Neural progenitor cell (in vitro differentiated cells): ENCODE measurements around the gene UCK2. TPM values are rescaled to one million over a fixed set of nuclear protein-coding genes. Genes with fewer than 3 reads are reported as not detected.
A peak's percentile ranks its signal among the peaks of the same experiment; 100 is the strongest.

ENCODE experiments used
- DNase-seq: peaks from one replicate; pipeline ENCODE4 v3.0.0-alpha.2; 2016; ENCODE audit warnings: low spot score
- H2AFZ ChIP-seq: fragments of 200-600 bp; sonication (generic); replicated peaks from 2 replicates; pipeline ENCODE4 v1.6.1; 2016; ENCODE audit warnings: antibody characterized with exemption
- H3F3A ChIP-seq: fragments of 200-600 bp; sonication (generic); 2 replicates; pipeline ENCODE4 v1.6.1; 2016; ENCODE audit warnings: antibody characterized with exemption, low read depth
- H3K27ac ChIP-seq: fragments of 200-600 bp; sonication (generic); 2 replicates; pipeline ENCODE4 v1.5.1; 2016; ENCODE audit warnings: mild to moderate bottlenecking
- H3K27me3 ChIP-seq: fragments of 200-600 bp; sonication (generic); 2 replicates; pipeline ENCODE4 v1.6.1; 2016; ENCODE audit warnings: mild to moderate bottlenecking, moderate library complexity
- H3K36me3 ChIP-seq: fragments of 200-600 bp; sonication (generic); 2 replicates; pipeline ENCODE4 v1.5.1; 2016
- H3K4me1 ChIP-seq: fragments of 200-600 bp; sonication (generic); 2 replicates; pipeline ENCODE4 v1.6.1; 2016; ENCODE audit warnings: mixed run types
- H3K4me2 ChIP-seq: fragments of 200-600 bp; sonication (generic); 2 replicates; pipeline ENCODE4 v1.6.1; 2016
- H3K4me3 ChIP-seq: fragments of 200-600 bp; sonication (generic); 2 replicates; pipeline ENCODE4 v1.5.1; 2016
- H3K79me2 ChIP-seq: fragments of 200-600 bp; sonication (generic); 2 replicates; pipeline ENCODE4 v1.6.1; 2016; ENCODE audit warnings: low read depth
- H3K9ac ChIP-seq: fragments of 200-600 bp; sonication (generic); 2 replicates; pipeline ENCODE4 v1.6.1; 2016
- H3K9me3 ChIP-seq: fragments of 200-600 bp; sonication (generic); 2 replicates; pipeline ENCODE4 v1.5.1; 2016; ENCODE audit warnings: low read depth
- H4K20me1 ChIP-seq: fragments of 200-600 bp; sonication (generic); 2 replicates; pipeline ENCODE4 v1.6.1; 2016; ENCODE audit warnings: low read depth
- H3K27ac Mint-ChIP-seq: 3 replicates; pipeline ENCODE4 v1.8.0; 2021; ENCODE audit warnings: mixed read lengths
- H3K27me3 Mint-ChIP-seq: 2 replicates; pipeline ENCODE4 v1.8.0; 2022; ENCODE audit warnings: low read depth, mild to moderate bottlenecking, inconsistent platforms, moderate library complexity, mixed read lengths; ENCODE audit not compliant: insufficient read depth
- H3K36me3 Mint-ChIP-seq: 3 replicates; pipeline ENCODE4 v1.8.0; 2021; ENCODE audit warnings: mixed read lengths
- H3K4me1 Mint-ChIP-seq: 3 replicates; pipeline ENCODE4 v1.8.0; 2021; ENCODE audit warnings: mixed read lengths
- H3K4me3 Mint-ChIP-seq: 3 replicates; pipeline ENCODE4 v1.8.0; 2021; ENCODE audit warnings: mild to moderate bottlenecking, moderate library complexity, mixed read lengths
- H3K9me3 Mint-ChIP-seq: 3 replicates; pipeline ENCODE4 v1.8.0; 2020; ENCODE audit warnings: mixed read lengths
- CTCF ChIP-seq: fragments of 200-600 bp; sonication (generic); IDR thresholded peaks from 2 replicates; pipeline ENCODE4 v1.5.1; 2017; ENCODE audit warnings: antibody characterized with exemption, mild to moderate bottlenecking
- EZH2 ChIP-seq: fragments of 200-600 bp; sonication (generic); IDR thresholded peaks from 2 replicates; pipeline ENCODE4 v1.6.1; 2017; ENCODE audit warnings: antibody characterized with exemption, mild to moderate bottlenecking, moderate library complexity
- EZH2phosphoT487 ChIP-seq: fragments of 200-600 bp; sonication (generic); IDR thresholded peaks from 2 replicates; pipeline ENCODE4 v1.6.1; 2017; ENCODE audit warnings: antibody characterized with exemption
- total RNA-seq: library from RNA; depleted of rRNA; stranded (reverse); fragments of >200 nt; gene quantifications from 2 replicates; pipeline ENCODE4 v1.2.3, GENCODE V29; 2015; ENCODE audit warnings: low replicate concordance

UCK2 gene
- total RNA-seq, 1 donor from 2014 or later: 43.8 TPM

GRCh38 chr1:165884009-165884689, 56.7 kb downstream of the UCK2 start:
- DNase-seq: no peak
- peak overlapping the region; percentile 44 for H3K27ac Mint-ChIP-seq

GRCh38 chr1:165884690-165885304, 57.4 kb downstream of the UCK2 start:
- Mint-ChIP-seq H3K36me3 (peaks cover 19% of the 10 kb centered on the region), H3K9me3 (peaks cover 15% of the 10 kb centered on the region), H3K27me3 (no peaks in the 10 kb centered on the region), H3K27ac (peak overlapping the region; percentile 44), H3K4me3 (no peak overlapping the region), H3K4me1 (peaks cover 24% of the 10 kb centered on the region)
- no peaks in the 10 kb centered on the region for H3K9me3 ChIP-seq
- H3K4me1 ChIP-seq: peaks cover 19% of the 10 kb centered on the region
- TF ChIP-seq CTCF: no peak
- TF ChIP-seq EZH2phosphoT487: no peak
- TF ChIP-seq EZH2: no peak
- no peak overlapping the region for H2AFZ ChIP-seq
- H3K79me2 ChIP-seq: peaks cover 95% of the 10 kb centered on the region
- no peak overlapping the region for H3K9ac ChIP-seq
- H3K4me3 ChIP-seq: no peak overlapping the region
- peak overlapping the region; percentile 27 for H3K27ac ChIP-seq
- H3K4me2 ChIP-seq: peak overlapping the region; percentile 31
- H4K20me1 ChIP-seq: peaks cover 61% of the 10 kb centered on the region
- peak; percentile 12 for DNase-seq
- H3F3A ChIP-seq: no peaks in the 10 kb centered on the region
- H3K27me3 ChIP-seq: no peaks in the 10 kb centered on the region
- no peaks in the 10 kb centered on the region for H3K36me3 ChIP-seq

More at GRCh38 chr1:165884009-165884689, 56.7 kb downstream of the UCK2 start:
- TF ChIP-seq EZH2phosphoT487: no peak
- TF ChIP-seq CTCF: no peak
- no peak for TF ChIP-seq EZH2
- Histone ChIP-seq H3K4me3 (no peak overlapping the region), H3K36me3 (no peaks in the 10 kb centered on the region), H3K79me2 (peaks cover 98% of the 10 kb centered on the region), H3K27me3 (no peaks in the 10 kb centered on the region), H3F3A (no peaks in the 10 kb centered on the region), H3K4me2 (peak overlapping the region; percentile 31), H2AFZ (no peak overlapping the region), H3K4me1 (peaks cover 19% of the 10 kb centered on the region), H3K9me3 (no peaks in the 10 kb centered on the region), H3K27ac (peak overlapping the region; percentile 27), H3K9ac (no peak overlapping the region), H4K20me1 (peaks cover 61% of the 10 kb centered on the region)
- Mint-ChIP-seq H3K4me3 (no peak overlapping the region), H3K36me3 (peaks cover 24% of the 10 kb centered on the region), H3K4me1 (peaks cover 24% of the 10 kb centered on the region), H3K27me3 (peaks cover 2% of the 10 kb centered on the region), H3K9me3 (peaks cover 20% of the 10 kb centered on the region)

GRCh38 chr1:165885305-165885694, 57.9 kb downstream of the UCK2 start:
- Histone ChIP-seq H3F3A (no peaks in the 10 kb centered on the region), H4K20me1 (peaks cover 63% of the 10 kb centered on the region), H3K79me2 (peaks cover 93% of the 10 kb centered on the region), H3K9me3 (no peaks in the 10 kb centered on the region), H3K4me1 (peaks cover 19% of the 10 kb centered on the region), H3K4me2 (no peak overlapping the region), H3K9ac (no peak overlapping the region), H3K4me3 (no peak overlapping the region), H3K27me3 (no peaks in the 10 kb centered on the region), H2AFZ (no peak overlapping the region), H3K36me3 (no peaks in the 10 kb centered on the region), H3K27ac (no peak overlapping the region)
- DNase-seq: no peak
- Mint-ChIP-seq H3K4me3 (no peak overlapping the region), H3K27ac (peak overlapping the region; percentile 21), H3K36me3 (peaks cover 19% of the 10 kb centered on the region), H3K9me3 (peaks cover 11% of the 10 kb centered on the region), H3K27me3 (no peaks in the 10 kb centered on the region), H3K4me1 (peaks cover 24% of the 10 kb centered on the region)
- TF ChIP-seq EZH2 (no peak), EZH2phosphoT487 (no peak), CTCF (no peak)
